ENCODE measurements around the gene POLR1H.

Gene POLR1H

GRCh38 chr6:30044630-30045029 lies 16.4 kb upstream of the POLR1H start:
- ATAC-seq = peak; percentile 95
- TF ChIP-seq RARB (CRISPR knock-in tag; IDR thresholded peaks at IDR 0.05) = no peak
- TF ChIP-seq ZNF8 (CRISPR knock-in tag; IDR thresholded peaks at IDR 0.05) = no peak
- no peak for TF ChIP-seq ARNTL (CRISPR knock-in tag; IDR thresholded peaks at IDR 0.05; ENCODE audit: borderline replicate concordance, low read depth)
- no peak for TF ChIP-seq ZC3H10 (CRISPR knock-in tag; IDR thresholded peaks at IDR 0.05)
- TF ChIP-seq TCF4 (CRISPR knock-in tag; IDR thresholded peaks at IDR 0.05; ENCODE audit: borderline replicate concordance) = no peak
- TF ChIP-seq ISL1 (CRISPR knock-in tag; IDR thresholded peaks at IDR 0.05) = no peak
- no peak for TF ChIP-seq BACH2 (CRISPR knock-in tag; IDR thresholded peaks at IDR 0.05; ENCODE audit: borderline replicate concordance)
- TF ChIP-seq TSHZ2 (CRISPR knock-in tag; IDR thresholded peaks at IDR 0.05) = no peak
- TF ChIP-seq ZFP3 (CRISPR knock-in tag; IDR thresholded peaks at IDR 0.05) = no peak
- no peak for TF ChIP-seq GLIS3 (CRISPR knock-in tag; IDR thresholded peaks at IDR 0.05)

GRCh38 chr6:30047220-30047619 lies 13.8 kb upstream of the POLR1H start:
- ATAC-seq = no peak
- TF ChIP-seq CSDC2 (CRISPR knock-in tag; IDR thresholded peaks at IDR 0.05) (no peak), BACH2 (CRISPR knock-in tag; IDR thresholded peaks at IDR 0.05; ENCODE audit: borderline replicate concordance) (no peak), ZNF8 (CRISPR knock-in tag; IDR thresholded peaks at IDR 0.05) (no peak), SNAI2 (CRISPR knock-in tag; IDR thresholded peaks at IDR 0.05) (no peak), ZC3H10 (CRISPR knock-in tag; IDR thresholded peaks at IDR 0.05) (no peak), TCF4 (CRISPR knock-in tag; IDR thresholded peaks at IDR 0.05; ENCODE audit: borderline replicate concordance) (no peak), TSHZ2 (CRISPR knock-in tag; IDR thresholded peaks at IDR 0.05) (no peak), ISL1 (CRISPR knock-in tag; IDR thresholded peaks at IDR 0.05) (no peak), ESRRG (CRISPR knock-in tag; IDR thresholded peaks at IDR 0.05) (no peak), CREB5 (CRISPR knock-in tag; IDR thresholded peaks at IDR 0.05; ENCODE audit: low read depth) (no peak)

- no peak for ATAC-seq
Measured at GRCh38 chr6:30053682-30054081, 7.4 kb upstream of the POLR1H start.

GRCh38 chr6:30055513-30055912 lies 5.6 kb upstream of the POLR1H start:
- TF ChIP-seq PATZ1 (CRISPR knock-in tag; IDR thresholded peaks at IDR 0.05; ENCODE audit: borderline replicate concordance) (no peak), OSR1 (CRISPR knock-in tag; IDR thresholded peaks at IDR 0.05) (no peak), ARNTL (CRISPR knock-in tag; IDR thresholded peaks at IDR 0.05; ENCODE audit: borderline replicate concordance, low read depth) (no peak), TCF4 (CRISPR knock-in tag; IDR thresholded peaks at IDR 0.05; ENCODE audit: borderline replicate concordance) (no peak), TOX (CRISPR knock-in tag; IDR thresholded peaks at IDR 0.05; ENCODE audit: borderline replicate concordance) (no peak), ZC3H10 (CRISPR knock-in tag; IDR thresholded peaks at IDR 0.05) (no peak)
- no peak for ATAC-seq

More at GRCh38 chr6:30053682-30054081, 7.4 kb upstream of the POLR1H start:
- TF ChIP-seq TOX (CRISPR knock-in tag; IDR thresholded peaks at IDR 0.05; ENCODE audit: borderline replicate concordance) (no peak), ZFP3 (CRISPR knock-in tag; IDR thresholded peaks at IDR 0.05) (no peak), ESRRG (CRISPR knock-in tag; IDR thresholded peaks at IDR 0.05) (no peak), RARB (CRISPR knock-in tag; IDR thresholded peaks at IDR 0.05) (no peak), OSR1 (CRISPR knock-in tag; IDR thresholded peaks at IDR 0.05) (no peak)

All from SK-N-SH treated with all-trans-retinoic acid at 6 μM for 48 hours (cell line).